ENCODE results near the gene AAR2. TPM values are rescaled to one million over a fixed set of nuclear protein-coding genes. Genes with fewer than 3 reads are reported as not detected.

AAR2 gene
- total RNA-seq, 1 donor from 2014 or later = 13.7 TPM

GRCh38 chr20:36272547-36273220 is 36.4 kb downstream of the AAR2 start:
- no peak for ATAC-seq
- intact Hi-C loops (cut with DNase I) = no loop called here
- no peak for DNase-seq (ENCODE audit: missing footprints)

DNA sequence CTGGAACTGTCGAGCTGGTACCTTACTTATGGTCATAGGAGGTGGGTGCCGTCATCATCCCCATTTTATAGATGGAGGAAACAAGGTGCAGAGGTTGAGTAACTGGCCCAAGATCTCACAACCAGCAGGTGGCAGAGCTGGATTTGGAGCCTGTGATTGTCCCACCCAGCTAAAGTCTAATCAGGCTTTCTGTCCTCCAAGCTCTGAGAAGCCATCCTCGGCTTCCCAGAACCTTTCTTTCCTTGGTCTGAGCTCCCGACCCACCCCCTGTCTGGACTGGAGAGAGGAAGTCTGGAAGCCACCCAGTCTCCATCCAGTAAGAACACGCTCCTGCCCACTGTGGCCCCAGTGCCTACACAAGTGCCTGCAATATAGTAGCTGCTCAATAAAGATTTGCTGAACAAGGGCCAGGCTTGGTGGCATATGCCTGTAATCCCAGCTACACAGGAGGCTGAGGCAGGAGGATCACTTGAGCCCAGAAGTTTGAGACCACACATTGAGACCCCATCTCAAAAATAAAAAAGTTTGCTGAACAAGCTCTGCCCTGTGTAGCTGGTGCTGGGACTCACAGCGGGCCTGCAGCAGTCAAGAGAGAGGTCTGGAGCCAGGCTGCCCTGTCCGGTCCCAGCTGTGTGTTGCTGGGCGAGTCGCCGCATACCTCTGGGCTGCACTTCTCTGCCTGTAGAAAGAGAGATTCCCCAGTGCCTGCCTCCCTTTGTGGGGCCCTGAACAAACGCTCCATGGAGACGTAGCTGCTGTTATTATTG is 37.3 kb downstream of the AAR2 start:
- no peak for ATAC-seq
- DNase-seq (ENCODE audit: missing footprints) = no peak
- intact Hi-C loops (cut with DNase I) = no loop called here

- DNase-seq (ENCODE audit: missing footprints) = no peak
- ATAC-seq = no peak
- intact Hi-C loops (cut with DNase I) = no loop called here
These were observed 38.0 kb downstream of the AAR2 start for GRCh38 chr20:36274181-36274841.

GRCh38 chr20:36275011-36275410 is 38.7 kb downstream of the AAR2 start:
- intact Hi-C loops (cut with DNase I) = no loop called here
- ATAC-seq = no peak
- DNase-seq (ENCODE audit: missing footprints) = no peak

DNA sequence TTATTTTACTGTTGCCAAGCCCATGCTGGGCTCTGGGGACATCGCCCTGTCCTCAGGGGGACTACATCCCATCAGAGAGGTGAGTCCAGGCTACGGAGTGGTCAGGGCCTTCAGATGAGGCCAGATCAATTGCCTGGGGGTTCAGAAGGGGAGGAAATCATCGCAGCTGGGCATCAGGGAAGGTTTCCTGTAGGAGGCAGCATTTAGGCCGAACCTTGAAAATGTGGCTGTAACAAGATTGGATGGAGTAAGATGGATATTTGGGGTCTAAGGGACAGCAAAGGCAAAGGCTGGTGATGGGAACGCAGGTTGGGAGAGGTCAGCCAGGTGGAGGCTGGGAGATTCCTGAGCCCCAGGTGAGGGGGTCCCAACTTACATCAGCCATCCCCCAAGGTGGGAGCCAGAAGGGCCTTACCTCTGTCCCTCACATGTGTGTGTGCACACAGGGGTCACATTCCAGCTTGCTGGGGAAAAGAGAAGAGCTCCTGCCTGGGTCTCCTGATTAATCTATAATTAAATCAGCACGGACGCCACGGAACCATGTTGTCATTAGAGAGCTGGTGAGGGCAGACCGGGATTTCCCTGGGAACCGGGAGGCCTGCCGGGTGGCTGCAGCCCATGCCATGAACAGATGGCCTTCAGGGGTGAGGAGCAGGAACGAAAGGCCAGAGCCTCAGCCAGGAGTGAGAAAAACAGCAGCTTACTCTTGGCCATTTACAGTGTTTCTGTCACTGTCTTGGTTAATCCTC is 39.3 kb downstream of the AAR2 start:
- intact Hi-C loops (cut with DNase I) = no loop called here

GRCh38 chr20:36277546-36277945 is 41.3 kb downstream of the AAR2 start:
- intact Hi-C loops (cut with DNase I) = no loop called here
- DNase-seq (ENCODE audit: missing footprints) (no peak), ATAC-seq (no peak)

More for the DNA sequence above, 39.3 kb downstream of the AAR2 start:
- no peak for ATAC-seq
- DNase-seq (ENCODE audit: missing footprints) = no peak

- intact Hi-C loops (cut with DNase I) = no loop called here
- ATAC-seq (no peak), DNase-seq (ENCODE audit: missing footprints) (no peak)
These were observed 43.1 kb downstream of the AAR2 start for GRCh38 chr20:36279362-36279761.

- ATAC-seq (no peak), DNase-seq (ENCODE audit: missing footprints) (no peak)
- intact Hi-C loops (cut with DNase I) = no loop called here
These were observed 43.5 kb downstream of the AAR2 start for GRCh38 chr20:36279776-36280175.

GRCh38 chr20:36281785-36282380 is 45.6 kb downstream of the AAR2 start:
- ATAC-seq (no peak), DNase-seq (ENCODE audit: missing footprints) (no peak)
- intact Hi-C loops (cut with DNase I) = no loop called here

DNA sequence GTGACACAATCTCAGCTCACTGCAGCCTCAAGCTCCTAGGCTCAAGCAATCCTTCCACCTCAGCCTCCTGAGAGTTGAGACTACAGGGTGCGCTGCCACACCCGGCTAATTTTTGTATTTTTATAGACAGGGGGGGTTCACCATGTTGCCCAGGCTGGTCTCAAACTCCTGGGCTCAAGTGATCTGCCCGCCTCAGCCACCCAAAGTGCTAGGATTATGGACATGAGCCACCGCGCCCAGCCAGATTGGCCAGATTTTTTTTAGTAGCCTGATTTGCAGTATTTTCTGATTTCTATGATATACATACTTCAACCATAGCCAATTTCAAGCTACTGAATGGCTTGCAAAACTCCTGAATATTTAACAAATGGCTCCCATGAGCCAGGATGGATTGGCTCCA is 48.5 kb downstream of the AAR2 start:
- no peak for DNase-seq (ENCODE audit: missing footprints)
- ATAC-seq = no peak
- intact Hi-C loops (cut with DNase I) = no loop called here

DNA sequence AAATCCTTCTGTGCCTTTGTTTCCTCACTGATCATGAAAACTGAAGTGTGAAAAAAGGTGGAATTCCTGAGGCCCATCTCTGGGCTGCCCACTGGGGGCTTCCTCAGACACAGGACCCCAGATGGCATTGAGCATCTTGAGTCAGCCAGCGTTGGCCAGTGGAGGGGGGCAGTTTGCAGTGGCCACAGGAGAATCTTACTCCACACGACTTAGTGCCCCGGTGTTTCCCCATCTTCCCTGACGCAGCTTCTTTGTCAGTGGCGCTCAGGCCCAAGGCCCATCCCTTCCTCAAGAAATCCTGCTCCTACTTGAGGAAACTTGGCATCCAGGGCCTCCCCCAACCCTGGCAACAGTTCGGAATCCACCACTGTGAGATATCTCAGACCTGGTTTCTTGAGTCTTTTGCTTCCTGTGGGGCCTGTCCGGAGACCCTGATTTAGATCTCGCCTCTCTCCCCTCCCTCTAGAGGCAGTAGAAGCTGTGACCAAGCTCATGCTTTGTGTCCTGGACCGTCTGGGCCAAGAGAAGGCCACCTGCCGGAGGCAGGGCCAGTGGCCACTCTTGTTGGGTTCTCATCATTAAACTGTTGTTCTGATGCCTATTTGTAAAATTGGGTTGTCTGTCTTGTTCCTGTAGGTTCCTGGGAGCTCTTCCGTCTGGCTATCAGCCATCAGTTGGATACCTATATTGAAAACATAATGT is 49.6 kb downstream of the AAR2 start:
- DNase-seq (ENCODE audit: missing footprints) = no peak
- ATAC-seq = no peak
- intact Hi-C loops (cut with DNase I) = no loop called here

GRCh38 chr20:36297656-36298055 is 61.4 kb downstream of the AAR2 start:
- intact Hi-C loops (cut with DNase I) = no loop called here

DNA sequence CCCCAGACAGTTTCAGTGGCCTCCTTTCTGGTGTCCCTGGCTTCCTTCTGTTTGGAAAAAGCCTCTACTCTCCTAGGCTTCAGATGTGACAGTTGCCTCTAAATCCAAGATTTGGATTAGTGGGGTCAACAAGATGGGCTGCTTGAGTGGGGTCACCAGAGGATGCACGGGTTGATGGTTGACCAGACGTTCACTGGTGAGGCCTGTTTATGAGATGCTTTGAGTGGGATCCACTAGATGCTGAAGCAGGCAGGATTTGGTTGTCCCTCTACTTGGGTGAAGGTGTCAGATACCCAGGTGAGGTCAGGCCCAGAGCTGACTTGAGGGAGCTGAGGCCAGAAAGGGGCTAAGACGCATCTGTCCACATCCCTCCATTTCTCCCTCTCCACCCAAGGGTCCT is 61.8 kb downstream of the AAR2 start:
- DNase-seq (ENCODE audit: missing footprints) = no peak
- no peak for ATAC-seq
- intact Hi-C loops (cut with DNase I) = no loop called here

More at GRCh38 chr20:36297656-36298055, 61.4 kb downstream of the AAR2 start:
- DNase-seq (ENCODE audit: missing footprints) (no peak), ATAC-seq (no peak)

GRCh38 chr20:36298795-36299339 is 62.6 kb downstream of the AAR2 start:
- no peak for ATAC-seq
- no peak for DNase-seq (ENCODE audit: missing footprints)
- intact Hi-C loops (cut with DNase I) = no loop called here

DNA sequence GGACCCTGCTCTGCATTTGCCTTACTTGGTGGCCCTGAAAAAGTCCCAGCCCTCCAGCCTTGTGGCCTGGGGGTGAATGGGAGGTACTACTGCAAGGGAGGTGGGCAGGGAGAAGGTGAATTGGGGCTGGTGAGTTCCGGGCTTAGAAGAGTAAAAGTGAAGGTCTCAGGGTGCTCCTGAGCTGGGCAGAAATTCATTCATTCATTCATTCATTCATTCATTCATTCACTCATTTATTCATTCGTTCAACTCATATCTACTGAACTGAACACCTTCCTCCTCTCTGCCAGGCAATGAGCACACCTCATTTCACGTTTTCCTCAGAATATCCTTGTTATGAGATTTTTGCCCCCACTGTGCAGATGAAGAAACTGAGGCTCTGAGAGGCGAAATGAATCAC is 63.2 kb downstream of the AAR2 start:
- no peak for DNase-seq (ENCODE audit: missing footprints)
- no peak for ATAC-seq
- intact Hi-C loops (cut with DNase I) = no loop called here

DNA sequence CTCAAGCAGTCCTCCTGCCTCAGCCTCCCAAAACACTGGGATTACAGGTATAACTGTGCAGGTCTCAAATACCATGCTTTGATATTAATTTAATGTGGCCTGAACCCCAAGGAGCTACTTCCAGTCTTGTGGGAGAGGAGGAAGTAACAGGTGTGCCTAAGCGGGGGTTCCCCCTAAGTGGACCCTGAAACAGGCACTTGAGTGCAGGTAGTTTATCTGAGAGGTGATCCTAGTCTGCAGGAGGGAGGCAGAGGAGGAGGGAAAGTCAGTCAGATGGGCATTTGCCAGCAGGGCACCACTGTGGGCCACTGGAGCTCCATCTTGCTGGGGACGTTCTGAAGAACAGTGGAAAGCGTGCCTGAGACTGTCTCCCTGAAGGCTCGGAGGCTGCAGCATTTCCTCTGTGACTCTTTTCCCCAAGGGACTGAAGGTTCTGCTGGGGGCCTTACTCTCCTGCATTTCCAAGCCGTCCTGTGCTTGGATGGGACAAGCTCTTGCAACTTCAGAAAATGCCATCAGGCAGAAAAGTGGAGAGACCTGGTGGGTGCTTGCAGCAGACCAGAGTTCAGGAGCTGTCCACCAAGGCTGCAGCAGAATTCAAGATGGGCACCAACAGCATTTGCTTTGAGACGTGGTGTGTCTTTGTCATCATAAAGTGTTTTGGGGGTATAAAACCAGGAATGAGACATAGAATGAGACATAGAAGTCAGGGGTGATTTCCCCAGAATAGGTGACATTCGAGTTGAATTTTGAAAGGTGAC is 65.3 kb downstream of the AAR2 start:
- no peak for ATAC-seq
- no peak for DNase-seq (ENCODE audit: missing footprints)
- intact Hi-C loops (cut with DNase I) = no loop called here

- ATAC-seq (no peak), DNase-seq (ENCODE audit: missing footprints) (no peak)
- intact Hi-C loops (cut with DNase I) = no loop called here
These were observed 66.8 kb downstream of the AAR2 start for GRCh38 chr20:36303020-36303595.
